AG04450 (cell line): ENCODE data around the gene CPNE4. TPM values are rescaled to one million over a fixed set of nuclear protein-coding genes. Genes with fewer than 3 reads are reported as not detected.

Source experiments
- CTCF ChIA-PET: fragments of 300-600, 350-600 bp; formaldehyde crosslinking; extraction: SDS; loops from one replicate; lab custom pipeline; 2022; ENCODE audit warnings: antibody characterized with exemption, inconsistent platforms; lab: Charles Lee
- POLR2A ChIA-PET: fragments of 350-600 bp; formaldehyde crosslinking; extraction: SDS; loops from one replicate; lab custom pipeline; 2021; ENCODE audit warnings: antibody characterized with exemption, inconsistent platforms; lab: Yijun Ruan, JAX
- DNase-seq: peaks from one replicate; pipeline ENCODE4 v3.0.0-alpha.2; 2011; ENCODE audit warnings: low read depth, low spot score
- H3K27ac ChIP-seq: one replicate; pipeline ENCODE4 v1.5.1; 2012; ENCODE audit warnings: low read depth, low read length, control low read depth
- H3K27me3 ChIP-seq: one replicate; pipeline ENCODE4 v1.6.0; 2012; ENCODE audit warnings: low read length; ENCODE audit not compliant: control insufficient read depth, insufficient read depth
- H3K4me3 ChIP-seq: 2 replicates; pipeline ENCODE4 v1.5.1; 2011; ENCODE audit warnings: mild to moderate bottlenecking, low read depth, low read length, control low read depth
- H3K9me3 ChIP-seq: 2 replicates; pipeline ENCODE4 v1.5.1; 2012; ENCODE audit warnings: low read length; ENCODE audit not compliant: control insufficient read depth, insufficient read depth
- polyA plus RNA-seq: library from polyadenylated mRNA; depleted of rRNA; stranded (reverse); fragments of >200 nt; gene quantifications from 2 replicates; pipeline ENCODE4 v1.2.3, GENCODE V29; 2011
- TF ChIP-seq, protein P1 (sequence below): IDR thresholded peaks from 2 replicates; pipeline ENCODE4 v1.5.1; 2011; ENCODE audit warnings: low read depth, low read length, control low read depth, inconsistent platforms

Gene CPNE4
- polyA plus RNA-seq, 1 experiment = not detected

DNA sequence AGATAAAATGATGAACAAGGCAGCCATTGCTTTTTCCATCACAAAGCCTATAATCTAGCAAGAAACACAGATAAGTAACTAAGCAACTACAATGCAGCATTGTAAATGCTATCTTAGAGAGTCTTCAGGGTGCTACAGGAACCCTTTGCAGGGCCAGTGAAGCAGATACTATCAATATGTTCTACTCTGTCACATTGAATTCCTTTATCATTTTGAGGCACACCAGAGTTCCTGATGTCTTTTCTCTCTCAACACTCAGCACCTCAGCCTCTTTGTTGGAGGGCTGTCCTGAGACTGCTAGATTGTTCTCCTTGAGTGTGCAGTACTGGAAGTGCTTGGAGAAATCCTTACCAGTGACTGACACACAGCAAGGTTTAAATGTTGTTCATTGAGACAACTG, 424.6 kb downstream of the CPNE4 start:
- ChIA-PET CTCF (no interaction called here), POLR2A (no interaction called here)
- Histone ChIP-seq H3K27me3 (peaks cover 2% of the 10 kb centered on the region), H3K9me3 (no peaks in the 10 kb centered on the region), H3K4me3 (no peak overlapping the region), H3K27ac (no peak overlapping the region)
- DNase-seq = no peak
- TF ChIP-seq, protein P1, sequence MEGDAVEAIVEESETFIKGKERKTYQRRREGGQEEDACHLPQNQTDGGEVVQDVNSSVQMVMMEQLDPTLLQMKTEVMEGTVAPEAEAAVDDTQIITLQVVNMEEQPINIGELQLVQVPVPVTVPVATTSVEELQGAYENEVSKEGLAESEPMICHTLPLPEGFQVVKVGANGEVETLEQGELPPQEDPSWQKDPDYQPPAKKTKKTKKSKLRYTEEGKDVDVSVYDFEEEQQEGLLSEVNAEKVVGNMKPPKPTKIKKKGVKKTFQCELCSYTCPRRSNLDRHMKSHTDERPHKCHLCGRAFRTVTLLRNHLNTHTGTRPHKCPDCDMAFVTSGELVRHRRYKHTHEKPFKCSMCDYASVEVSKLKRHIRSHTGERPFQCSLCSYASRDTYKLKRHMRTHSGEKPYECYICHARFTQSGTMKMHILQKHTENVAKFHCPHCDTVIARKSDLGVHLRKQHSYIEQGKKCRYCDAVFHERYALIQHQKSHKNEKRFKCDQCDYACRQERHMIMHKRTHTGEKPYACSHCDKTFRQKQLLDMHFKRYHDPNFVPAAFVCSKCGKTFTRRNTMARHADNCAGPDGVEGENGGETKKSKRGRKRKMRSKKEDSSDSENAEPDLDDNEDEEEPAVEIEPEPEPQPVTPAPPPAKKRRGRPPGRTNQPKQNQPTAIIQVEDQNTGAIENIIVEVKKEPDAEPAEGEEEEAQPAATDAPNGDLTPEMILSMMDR = no peak

- TF ChIP-seq, protein P1 = no peak
- DNase-seq = no peak
- H3K27ac ChIP-seq = no peak overlapping the region
- ChIA-PET CTCF (no interaction called here), POLR2A (no interaction called here)
- no peak overlapping the region for H3K4me3 ChIP-seq
- no peaks in the 10 kb centered on the region for H3K9me3 ChIP-seq
- peaks cover 2% of the 10 kb centered on the region for H3K27me3 ChIP-seq
Measured at GRCh38 chr3:131608741-131609140, 426.1 kb downstream of the CPNE4 start.

DNA sequence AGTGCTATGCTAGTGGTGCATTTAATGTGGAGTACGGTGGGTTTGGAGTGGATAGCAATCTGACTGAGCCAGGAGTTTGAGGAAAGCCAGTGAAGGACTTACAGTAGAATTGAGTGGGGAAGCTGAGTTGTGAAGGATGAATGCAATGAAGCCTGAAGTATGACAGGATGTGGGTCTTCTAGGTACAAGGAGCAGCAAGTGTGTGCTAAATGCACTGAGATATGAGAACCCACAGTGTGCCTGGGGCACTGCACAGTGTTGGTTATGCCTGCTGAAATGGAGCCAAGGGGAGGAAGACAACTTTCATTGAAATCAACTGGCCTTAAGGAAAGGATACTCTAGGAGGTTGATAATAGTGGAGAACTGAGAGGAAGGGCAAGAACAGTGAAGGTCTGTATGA, 426.5 kb downstream of the CPNE4 start:
- ChIA-PET CTCF (no interaction called here), POLR2A (no interaction called here)
- H3K27me3 ChIP-seq = peaks cover 2% of the 10 kb centered on the region
- H3K4me3 ChIP-seq = no peak overlapping the region
- no peak overlapping the region for H3K27ac ChIP-seq
- TF ChIP-seq, protein P1 = no peak
- DNase-seq = no peak
- H3K9me3 ChIP-seq = no peaks in the 10 kb centered on the region

- Histone ChIP-seq H3K9me3 (no peaks in the 10 kb centered on the region), H3K4me3 (no peak overlapping the region), H3K27ac (no peak overlapping the region), H3K27me3 (peaks cover 2% of the 10 kb centered on the region)
- ChIA-PET POLR2A (no interaction called here), CTCF (no interaction called here)
- TF ChIP-seq, protein P1 = no peak
- no peak for DNase-seq
Measured at GRCh38 chr3:131605916-131606315, 428.9 kb downstream of the CPNE4 start.

DNA sequence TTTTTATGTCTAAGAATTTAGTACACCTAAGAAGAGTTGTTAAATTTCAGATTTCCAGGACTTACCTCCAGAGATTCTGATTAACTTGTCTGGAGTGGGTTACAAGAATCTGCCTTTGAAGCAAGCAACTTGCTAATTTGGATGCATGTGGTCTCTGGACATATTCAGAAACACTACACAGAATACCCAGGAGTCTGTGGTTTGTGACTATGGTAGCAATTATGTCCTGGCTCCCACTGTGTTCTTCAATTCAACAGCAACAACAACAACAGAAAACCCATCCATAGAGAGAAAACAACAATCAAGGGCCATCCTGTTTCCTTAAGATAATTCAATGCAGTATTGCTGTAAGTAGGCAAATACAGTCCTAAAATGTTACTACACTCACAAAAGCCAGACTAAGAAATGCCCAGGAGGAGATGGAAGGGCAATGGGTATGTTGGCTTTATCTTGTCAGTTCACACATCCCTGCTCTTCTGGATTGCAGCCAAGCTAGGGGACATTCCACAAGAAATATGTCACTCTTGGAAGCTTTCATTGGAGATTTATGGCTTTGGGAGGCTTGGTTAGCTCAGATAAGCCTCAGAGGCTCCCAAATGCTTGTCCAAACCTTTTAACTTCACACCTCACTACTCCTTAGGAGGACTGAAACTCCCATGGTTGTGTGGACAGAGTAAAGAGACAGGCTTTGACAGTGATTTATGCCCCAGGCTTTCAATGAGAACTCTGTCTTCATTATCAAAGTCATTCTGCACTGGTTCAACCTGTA, 432.6 kb downstream of the CPNE4 start:
- POLR2A ChIA-PET = no interaction called here
- TF ChIP-seq, protein P1 = no peak

More for the DNA sequence above, 432.6 kb downstream of the CPNE4 start:
- Histone ChIP-seq H3K4me3 (no peak overlapping the region), H3K9me3 (no peaks in the 10 kb centered on the region), H3K27ac (no peak overlapping the region), H3K27me3 (no peaks in the 10 kb centered on the region)
- no peak for DNase-seq
- CTCF ChIA-PET = no interaction called here
